Subcutaneous abdominal adipose tissue (tissue), 5 donors: Measurements from ENCODE around the gene CRYBG1.

ENCODE experiments used
- H3K27ac ChIP-seq: one replicate; pipeline ENCODE4 v1.7.0; 2013; ENCODE audit warnings: low read depth, mild to moderate bottlenecking, inconsistent platforms, low read length, moderate library complexity
- H3K27me3 ChIP-seq, 5 donors: one replicate each; pipeline ENCODE4 v1.7.0; 2013; ENCODE audit warnings: low read length in 5 of 5, inconsistent platforms in 1 of 5; ENCODE audit not compliant: control insufficient read depth in 5 of 5, insufficient read depth in 4 of 5
- H3K36me3 ChIP-seq, 5 donors: one replicate each; pipeline ENCODE4 v1.7.0; 2013; ENCODE audit warnings: low read length in 5 of 5; ENCODE audit not compliant: control insufficient read depth in 5 of 5, insufficient read depth in 5 of 5
- H3K4me1 ChIP-seq, 5 donors: one replicate each; pipeline ENCODE4 v1.7.0; 2013; ENCODE audit warnings: low read length in 5 of 5, mild to moderate bottlenecking in 3 of 5, moderate library complexity in 1 of 5; ENCODE audit not compliant: control insufficient read depth in 5 of 5, insufficient read depth in 5 of 5
- H3K4me3 ChIP-seq, 5 donors: one replicate each; pipeline ENCODE4 v1.7.0; 2013; ENCODE audit warnings: low read length in 5 of 5, low read depth in 1 of 5
- H3K9ac ChIP-seq, 5 donors: one replicate each; pipeline ENCODE4 v1.7.0; 2013; ENCODE audit warnings: low read length in 5 of 5, mild to moderate bottlenecking in 4 of 5, moderate library complexity in 3 of 5
- H3K9me3 ChIP-seq, 5 donors: one replicate each; pipeline ENCODE4 v1.7.0; 2013; ENCODE audit warnings: low read length in 5 of 5; ENCODE audit not compliant: control insufficient read depth in 5 of 5
- donor health status: healthy.
- donor health status: healthy.
- donor health status: healthy.
- donor health status: healthy.
- donor health status: healthy.

The CRYBG1 gene

DNA sequence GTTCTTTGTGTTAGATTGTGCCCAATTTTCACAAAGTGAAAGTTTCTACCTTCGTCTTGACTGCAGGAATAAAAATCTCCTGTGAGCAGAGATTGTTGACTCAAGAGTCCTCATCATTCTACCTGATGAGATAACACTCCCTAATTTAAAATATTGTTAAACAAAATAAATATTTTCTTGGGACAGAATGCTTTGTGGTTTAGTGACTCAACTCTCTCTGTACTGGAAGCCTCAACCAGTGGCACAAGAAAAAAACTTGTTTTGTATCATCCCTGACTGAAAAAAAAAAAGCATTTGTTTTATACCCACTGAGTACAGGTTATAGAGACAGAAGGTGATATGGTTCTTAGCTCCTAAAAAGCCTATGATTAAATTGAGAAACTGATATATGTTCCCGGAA, 78.9 kb downstream of the CRYBG1 start:
- H3K9ac ChIP-seq = no peak overlapping the region
- H3K27ac ChIP-seq = no peak overlapping the region
- H3K4me3 ChIP-seq = no peak overlapping the region
- no peaks in the 10 kb centered on the region for H3K9me3 ChIP-seq
- peaks cover 0 to 21% (median 6%) of the 10 kb centered on the region in 5 donors for H3K27me3 ChIP-seq
- H3K4me1 ChIP-seq = no peaks in the 10 kb centered on the region
- H3K36me3 ChIP-seq = no peaks in the 10 kb centered on the region

DNA sequence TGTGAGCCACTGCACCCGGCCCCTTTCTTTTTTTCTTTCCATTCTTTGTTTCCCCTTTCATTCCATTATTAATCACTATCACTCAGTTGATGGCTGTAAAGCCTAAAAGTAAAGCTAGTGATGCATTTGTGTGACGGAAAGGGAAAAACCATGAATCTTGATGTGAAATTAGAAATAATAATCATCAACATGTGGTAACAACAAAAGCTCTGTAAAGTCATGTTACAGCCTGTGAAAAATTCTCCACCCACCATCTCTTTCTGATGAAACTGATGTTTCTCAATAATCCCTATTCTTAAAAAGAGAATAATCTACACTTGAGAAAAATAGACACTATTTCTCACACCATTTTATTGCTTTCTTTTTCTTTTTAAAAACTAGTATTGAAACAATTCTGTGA, 80.0 kb downstream of the CRYBG1 start:
- H3K4me3 ChIP-seq = no peak overlapping the region
- H3K9ac ChIP-seq = no peak overlapping the region
- H3K27me3 ChIP-seq = peaks cover 0 to 21% (median 6%) of the 10 kb centered on the region in 5 donors
- no peaks in the 10 kb centered on the region for H3K36me3 ChIP-seq
- H3K27ac ChIP-seq = no peak overlapping the region
- no peaks in the 10 kb centered on the region for H3K4me1 ChIP-seq
- no peaks in the 10 kb centered on the region for H3K9me3 ChIP-seq

DNA sequence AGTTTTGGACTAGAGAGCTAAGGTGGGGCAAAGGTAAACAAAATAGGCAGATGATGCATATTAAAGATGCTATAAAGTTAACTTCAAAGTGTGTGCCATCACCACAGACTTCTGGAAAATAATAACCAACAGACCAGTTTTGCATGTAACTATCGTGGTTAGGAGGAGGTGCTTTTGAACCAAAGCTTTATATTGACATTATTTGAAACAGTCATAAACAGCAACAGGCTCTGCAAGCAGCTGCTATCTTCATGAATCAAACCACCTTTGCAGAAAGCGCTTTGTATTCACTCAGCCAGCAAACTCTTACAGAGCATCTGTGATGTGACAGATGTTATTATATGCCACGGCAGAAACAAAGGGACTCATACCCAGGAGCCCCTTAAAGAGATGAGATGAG, 81.9 kb downstream of the CRYBG1 start:
- peaks cover 0 to 5% (median 0%) of the 10 kb centered on the region in 5 donors for H3K4me1 ChIP-seq
- no peak overlapping the region for H3K4me3 ChIP-seq
- H3K27me3 ChIP-seq = peaks cover 0 to 20% (median 6%) of the 10 kb centered on the region in 5 donors
- H3K9me3 ChIP-seq = no peaks in the 10 kb centered on the region
- no peaks in the 10 kb centered on the region for H3K36me3 ChIP-seq
- no peak overlapping the region for H3K9ac ChIP-seq
- H3K27ac ChIP-seq = no peak overlapping the region

DNA sequence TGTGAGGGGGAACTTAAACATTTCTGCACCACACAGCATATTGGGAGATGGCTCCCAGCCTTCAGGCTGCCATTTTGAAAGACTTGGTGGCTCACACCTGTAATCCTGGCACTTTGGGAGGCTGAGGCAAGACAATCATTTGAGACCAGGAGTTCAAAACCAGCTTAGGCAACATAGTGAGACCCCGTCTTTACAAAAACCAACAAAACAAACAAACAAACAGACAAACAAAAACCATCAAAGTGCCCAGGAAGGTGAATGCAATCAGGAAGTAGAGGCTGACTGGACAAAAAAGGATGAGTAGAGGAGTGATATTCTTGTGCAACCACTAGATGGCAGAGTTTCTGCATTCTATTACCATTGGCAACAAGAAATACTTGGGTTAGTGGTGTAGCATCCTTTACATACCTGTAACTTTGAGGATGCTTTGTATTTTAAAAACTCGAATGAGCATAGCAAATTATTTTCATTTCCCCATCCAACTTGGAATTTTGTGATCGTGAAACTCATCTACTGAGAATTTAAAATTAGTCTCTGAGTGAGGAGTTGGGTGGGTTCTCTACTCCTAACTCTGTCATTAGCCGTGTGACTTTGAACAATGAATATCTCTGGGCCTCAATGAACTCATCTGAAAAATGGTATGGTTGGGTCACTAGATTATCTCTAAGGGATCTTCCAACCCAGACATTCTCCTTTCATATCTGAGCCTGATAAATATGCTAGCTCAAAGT, 84.4 kb downstream of the CRYBG1 start:
- no peaks in the 10 kb centered on the region for H3K9me3 ChIP-seq
- H3K9ac ChIP-seq = no peak overlapping the region
- no peaks in the 10 kb centered on the region for H3K36me3 ChIP-seq
- H3K4me3 ChIP-seq = no peak overlapping the region
- H3K27me3 ChIP-seq = peaks cover 0 to 6% (median 3%) of the 10 kb centered on the region in 5 donors
- H3K27ac ChIP-seq = no peak overlapping the region
- H3K4me1 ChIP-seq = peaks cover 0 to 14% (median 8%) of the 10 kb centered on the region in 5 donors

DNA sequence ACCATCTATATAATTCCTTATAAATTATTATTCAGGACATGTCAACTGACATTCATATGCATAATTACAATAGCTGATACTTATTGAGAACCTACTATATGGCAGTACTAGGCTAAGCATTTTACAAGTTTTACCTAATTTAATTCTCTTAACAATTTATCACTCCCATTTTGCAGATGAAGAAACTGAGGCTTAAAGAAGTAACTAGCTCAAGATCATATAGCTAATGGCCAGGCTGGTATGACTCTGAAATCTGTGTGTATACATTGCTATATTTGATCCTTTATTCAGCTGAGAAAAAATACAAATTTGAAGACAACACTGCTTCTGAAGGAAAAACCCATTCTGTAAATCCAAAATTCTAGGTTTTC, 85.0 kb downstream of the CRYBG1 start:
- no peak overlapping the region for H3K9ac ChIP-seq
- no peaks in the 10 kb centered on the region for H3K36me3 ChIP-seq
- no peak overlapping the region for H3K4me3 ChIP-seq
- H3K27me3 ChIP-seq = peaks cover 0 to 6% (median 3%) of the 10 kb centered on the region in 5 donors
- H3K4me1 ChIP-seq = peaks cover 0 to 19% (median 13%) of the 10 kb centered on the region in 5 donors
- H3K9me3 ChIP-seq = no peaks in the 10 kb centered on the region
- no peak overlapping the region for H3K27ac ChIP-seq

DNA sequence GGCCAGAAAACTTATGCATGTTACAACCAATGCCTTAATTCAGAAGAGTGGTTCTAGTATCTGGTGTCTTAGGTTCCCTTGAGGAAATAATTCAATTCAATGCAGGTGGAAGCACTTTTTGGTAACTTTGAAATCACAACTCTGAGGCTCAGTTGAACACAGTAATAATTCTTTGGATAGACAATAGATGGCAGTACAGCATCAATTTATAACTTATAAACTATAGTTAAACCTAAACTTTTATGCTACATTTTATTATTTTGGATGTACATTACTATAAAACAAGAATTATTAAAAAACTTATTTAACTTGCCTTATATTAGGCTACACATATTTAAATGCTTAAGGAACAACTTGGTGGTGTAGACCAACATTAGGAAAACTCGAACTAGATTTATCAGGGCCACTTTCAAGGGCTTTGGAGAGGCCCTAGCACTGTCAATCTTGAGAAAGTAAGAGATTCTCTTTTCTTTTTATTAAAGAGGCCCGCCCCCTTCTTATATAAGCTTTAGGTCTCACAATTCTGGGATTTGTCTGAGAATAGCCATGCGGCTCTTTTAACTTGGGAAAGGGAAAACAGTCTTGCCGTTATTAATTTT, 85.9 kb downstream of the CRYBG1 start:
- Histone ChIP-seq H3K9ac (peak overlapping the region in 2 of 5 donors; percentile 27 to 44), H3K4me3 (no peak overlapping the region), H3K9me3 (no peaks in the 10 kb centered on the region), H3K4me1 (peaks cover 0 to 28% (median 22%) of the 10 kb centered on the region in 5 donors), H3K36me3 (no peaks in the 10 kb centered on the region), H3K27ac (peak overlapping the region; percentile 64), H3K27me3 (peaks cover 0 to 6% (median 0%) of the 10 kb centered on the region in 5 donors)

DNA sequence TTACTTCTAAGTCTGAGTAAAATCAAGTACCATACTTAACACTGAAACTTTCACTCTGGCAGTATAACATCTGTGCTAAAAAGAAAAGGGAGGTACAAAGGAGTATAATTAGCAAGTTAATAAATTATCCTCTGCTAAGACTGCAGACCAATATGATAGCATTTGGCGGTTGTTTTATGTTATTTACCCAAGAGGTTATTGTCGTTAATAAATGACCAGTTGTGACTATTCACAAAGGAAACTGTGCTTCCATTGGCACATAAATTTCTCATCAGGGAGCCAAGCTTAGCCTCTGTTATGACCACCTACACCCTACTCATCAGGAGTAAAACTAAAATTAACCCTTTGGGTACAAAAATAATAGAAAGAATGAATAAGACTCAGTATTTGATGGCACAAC, 86.5 kb downstream of the CRYBG1 start:
- Histone ChIP-seq H3K4me1 (peaks cover 0 to 31% (median 23%) of the 10 kb centered on the region in 5 donors), H3K27ac (peak overlapping the region; percentile 64), H3K4me3 (no peak overlapping the region), H3K36me3 (no peaks in the 10 kb centered on the region), H3K9ac (peak overlapping the region in 2 of 5 donors; percentile 27 to 44), H3K9me3 (no peaks in the 10 kb centered on the region), H3K27me3 (peaks cover 0 to 5% (median 0%) of the 10 kb centered on the region in 5 donors)

DNA sequence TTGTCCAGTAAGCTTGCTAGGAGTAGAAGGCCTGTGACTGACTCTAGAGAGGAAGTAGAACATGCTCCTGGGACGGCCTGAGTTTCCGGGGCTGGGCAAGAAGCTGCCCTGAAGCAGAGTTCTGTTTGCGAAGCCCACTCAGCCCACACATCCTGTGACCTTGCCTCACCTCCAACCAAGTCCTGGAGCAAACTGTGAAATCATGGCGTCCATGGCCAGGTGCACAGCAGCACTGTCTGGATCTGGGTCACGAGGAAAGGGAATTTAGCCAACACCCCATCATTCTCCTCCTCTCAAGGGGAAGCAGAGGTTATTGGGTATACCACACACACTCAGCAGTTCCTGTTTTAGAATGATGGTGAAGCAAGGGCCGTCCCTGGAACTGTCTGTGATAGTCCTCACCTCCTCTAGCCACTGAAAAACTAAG, 87.5 kb downstream of the CRYBG1 start:
- H3K4me3 ChIP-seq = no peak overlapping the region
- H3K4me1 ChIP-seq = peaks cover 0 to 31% (median 23%) of the 10 kb centered on the region in 5 donors
- H3K27ac ChIP-seq = no peak overlapping the region
- no peaks in the 10 kb centered on the region for H3K9me3 ChIP-seq
- H3K9ac ChIP-seq = no peak overlapping the region
- no peaks in the 10 kb centered on the region for H3K27me3 ChIP-seq
- H3K36me3 ChIP-seq = no peaks in the 10 kb centered on the region

DNA sequence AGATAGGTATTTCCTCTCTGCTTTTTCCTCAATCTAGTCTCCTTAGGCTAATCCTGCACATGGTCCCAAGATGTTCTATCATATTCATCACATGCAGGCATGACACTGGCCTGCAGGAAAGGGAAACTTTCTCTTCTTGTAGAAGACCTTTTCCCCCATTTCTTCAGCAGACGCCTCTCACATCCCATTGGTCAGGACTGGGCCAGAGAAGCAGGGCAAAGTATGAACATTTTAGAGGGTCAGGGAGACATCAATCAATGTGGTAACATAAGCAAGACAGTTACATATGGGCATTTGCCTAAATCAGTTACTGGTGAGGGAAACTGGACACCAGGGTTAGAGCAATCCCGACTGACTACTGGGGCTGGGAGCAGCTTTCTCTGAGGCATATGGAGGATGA, 90.1 kb downstream of the CRYBG1 start:
- Histone ChIP-seq H3K4me3 (peak overlapping the region in 1 of 5 donors; percentile 23), H3K4me1 (peaks cover 0 to 31% (median 23%) of the 10 kb centered on the region in 5 donors), H3K9ac (peak overlapping the region in 4 of 5 donors; percentile 29 to 80 (median 51)), H3K27ac (peak overlapping the region; percentile 91), H3K27me3 (no peaks in the 10 kb centered on the region), H3K36me3 (no peaks in the 10 kb centered on the region), H3K9me3 (no peaks in the 10 kb centered on the region)

DNA sequence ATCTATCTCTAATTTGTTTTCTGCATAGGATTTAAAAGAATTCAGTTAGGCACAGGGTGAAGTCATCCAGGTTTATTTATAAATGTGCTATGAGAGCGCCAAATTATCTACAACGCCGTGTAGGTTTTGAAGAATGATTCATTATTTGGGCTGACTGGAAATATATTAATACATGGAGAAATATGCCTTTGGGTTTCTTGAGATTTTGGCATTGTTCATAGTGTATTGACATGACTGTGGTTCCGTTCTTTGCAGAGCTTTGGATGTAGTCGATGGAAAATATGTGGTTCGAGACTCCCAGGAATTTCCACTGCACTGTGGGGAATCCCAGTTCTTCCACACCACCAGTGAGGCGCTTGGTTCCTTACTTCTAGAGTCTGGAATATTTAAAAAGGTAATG, 90.9 kb downstream of the CRYBG1 start:
- peaks cover 0 to 31% (median 22%) of the 10 kb centered on the region in 5 donors for H3K4me1 ChIP-seq
- H3K27ac ChIP-seq = peak overlapping the region; percentile 91
- H3K9ac ChIP-seq = peak overlapping the region in 2 of 5 donors; percentile 71 to 80
- H3K27me3 ChIP-seq = no peaks in the 10 kb centered on the region
- H3K9me3 ChIP-seq = no peaks in the 10 kb centered on the region
- no peak overlapping the region for H3K4me3 ChIP-seq
- no peaks in the 10 kb centered on the region for H3K36me3 ChIP-seq
